GM18526 (cell line): ENCODE results near the gene MUC2.

ENCODE experiments used
- POLR2A ChIP-seq: IDR thresholded peaks from 3 replicates; pipeline ENCODE4 v1.6.1; 2011; ENCODE audit not compliant: insufficient read length; ENCODE audit errors: extremely low read depth

The MUC2 gene

GRCh38 chr11:1118755-1119603, 44.3 kb downstream of the MUC2 start:
- no peak for TF ChIP-seq POLR2A

GRCh38 chr11:1119604-1120146, 45.0 kb downstream of the MUC2 start:
- TF ChIP-seq POLR2A = no peak

DNA sequence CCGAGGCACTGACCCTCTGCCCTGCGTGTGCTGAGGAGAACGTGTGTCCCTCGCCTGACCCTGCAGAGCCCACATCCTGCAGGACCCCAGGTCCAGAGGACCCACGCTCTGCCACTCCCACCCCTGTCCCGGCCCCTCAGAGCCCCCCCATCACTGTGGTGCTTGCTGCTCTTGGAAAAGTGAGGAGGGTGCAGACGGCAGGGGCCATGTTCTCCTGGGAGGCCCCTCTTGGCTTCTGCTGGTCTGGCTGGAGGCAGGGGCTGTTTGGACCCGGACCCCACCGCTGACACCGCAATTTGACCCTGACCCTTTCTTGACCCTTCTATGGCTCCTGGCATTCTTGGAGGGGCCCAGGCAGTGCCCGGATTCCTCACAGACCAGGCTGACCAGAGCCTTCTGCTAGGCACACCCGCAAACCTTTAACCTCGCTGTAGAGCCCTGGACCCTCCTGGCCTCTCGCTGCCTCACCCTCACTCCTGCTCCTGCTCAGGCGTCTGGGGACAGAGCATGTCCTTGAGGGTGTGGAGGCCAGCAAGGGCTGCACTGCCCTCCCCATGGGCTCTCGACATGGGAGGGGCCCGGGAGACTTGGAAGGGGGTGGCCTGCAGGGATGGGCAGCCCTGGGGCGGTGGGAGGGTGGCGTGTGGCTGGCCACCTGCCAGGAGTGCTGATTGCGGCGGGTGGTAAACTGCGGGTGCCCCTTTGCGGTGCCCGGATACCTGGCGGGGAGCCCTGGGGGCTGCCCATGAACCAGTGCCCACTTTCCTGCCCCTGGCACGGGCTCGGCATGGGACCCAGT, 46.1 kb downstream of the MUC2 start:
- no peak for TF ChIP-seq POLR2A

- no peak for TF ChIP-seq POLR2A
Measured at GRCh38 chr11:1121331-1121812, 46.7 kb downstream of the MUC2 start.

- TF ChIP-seq POLR2A = no peak
Measured at GRCh38 chr11:1121813-1122663, 47.4 kb downstream of the MUC2 start.

DNA sequence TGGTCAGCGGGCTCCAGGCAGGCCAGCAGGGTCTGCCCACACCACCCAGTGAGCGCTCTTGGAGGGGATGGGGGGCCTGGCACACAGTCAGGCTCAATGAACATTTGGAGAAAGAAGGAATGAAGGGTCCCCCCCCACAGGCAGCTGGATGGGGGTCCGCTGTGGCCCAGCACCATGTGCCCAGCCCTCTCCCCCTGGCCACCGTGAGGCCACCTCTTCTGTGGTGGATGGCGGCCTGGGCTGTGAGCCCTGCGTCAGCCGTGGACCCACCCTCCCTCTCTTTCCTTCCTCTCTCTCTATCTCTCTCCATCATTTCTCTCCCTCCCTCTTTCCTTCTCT, 48.0 kb downstream of the MUC2 start:
- no peak for TF ChIP-seq POLR2A

DNA sequence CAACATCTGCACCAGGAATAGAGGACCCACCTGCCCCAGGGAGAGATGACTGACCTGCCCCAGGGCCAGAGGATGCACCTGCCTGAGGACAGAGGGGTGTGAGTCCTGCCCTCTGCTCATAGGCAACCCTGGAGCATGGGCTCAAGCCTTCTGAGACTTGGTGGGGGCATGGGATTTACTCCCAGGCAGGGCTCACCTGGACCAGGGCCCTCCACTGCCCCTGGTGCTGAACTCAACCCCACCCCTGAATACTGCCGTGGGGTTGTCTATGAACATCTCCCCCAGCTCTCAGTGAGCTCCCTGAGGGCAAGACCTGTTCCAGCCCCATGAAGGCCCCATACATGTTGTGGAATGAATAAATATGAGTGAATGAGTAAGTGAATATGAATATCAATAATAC, 49.3 kb downstream of the MUC2 start:
- no peak for TF ChIP-seq POLR2A
